Gastroesophageal sphincter (tissue), 4 donors: ENCODE measurements around the gene IER3. TPM values are rescaled to one million over a fixed set of nuclear protein-coding genes. Genes with fewer than 3 reads are reported as not detected.

Source experiments
- ATAC-seq: fragments of 150-250 bp; one replicate; pipeline ENCODE4 v1.9.1; 2016; ENCODE audit warnings: mild to moderate bottlenecking, moderate library complexity
- H3K27ac ChIP-seq, 4 donors: fragments of 200-600 bp; sonication (generic) in 3 of 4; 1 replicate in 3 of 4; 2 replicates in 1 of 4; pipeline ENCODE4 v1.5.1; 2016 to 2019
- H3K27me3 ChIP-seq: fragments of 200-600 bp; sonication (generic); one replicate; pipeline ENCODE4 v1.5.1; 2019
- H3K36me3 ChIP-seq, 2 donors: fragments of 200-600 bp; sonication (generic); one replicate each; pipeline ENCODE4 v1.5.1; 2019; ENCODE audit warnings: control low read depth in 1 of 2
- H3K4me1 ChIP-seq, 3 donors: fragments of 200-600 bp; sonication (generic); 1 replicate in 2 of 3; 2 replicates in 1 of 3; pipeline ENCODE4 v1.5.1; 2016 to 2019; ENCODE audit warnings: control low read depth in 2 of 3
- H3K4me3 ChIP-seq, 2 donors: fragments of 200-600 bp; sonication (generic); one replicate each; pipeline ENCODE4 v1.5.1; 2019; ENCODE audit warnings: mild to moderate bottlenecking in 1 of 2, moderate library complexity in 1 of 2
- H3K9me3 ChIP-seq, 3 donors: fragments of 200-600 bp; sonication (generic); one replicate each; pipeline ENCODE4 v1.5.1; 2017 to 2019; ENCODE audit warnings: control low read depth in 2 of 3
- EP300 ChIP-seq: sonication (generic); formaldehyde crosslinking; IDR thresholded peaks from one replicate; pipeline ENCODE4 v1.6.1; 2017; ENCODE audit warnings: antibody characterized with exemption, mild to moderate bottlenecking
- POLR2A ChIP-seq, 2 donors: fragments of 450-650 bp; IDR thresholded peaks; one replicate each; pipeline ENCODE4 v1.6.1; 2017; ENCODE audit warnings: antibody characterized with exemption in 2 of 2, mild to moderate bottlenecking in 2 of 2, moderate library complexity in 1 of 2
- POLR2AphosphoS5 ChIP-seq: sonication (generic); formaldehyde crosslinking; IDR thresholded peaks from one replicate; pipeline ENCODE4 v1.6.1; 2017; ENCODE audit warnings: antibody characterized with exemption
- WGBS, 2 donors: methylation state at CpG; one replicate each; pipeline ENCODE4 v1.1.5; 2018; ENCODE audit warnings: low coverage in 1 of 2; 5-methylcytosine and 5-hydroxymethylcytosine counted together
- total RNA-seq, 4 donors: library from RNA; depleted of rRNA; stranded (reverse); fragments of >200 nt; gene quantifications; one replicate each; pipeline ENCODE4 v1.1.0, GENCODE V29; 2016
- TF ChIP-seq, protein P1 (sequence below), 4 experiments: fragments of 200-600 bp in 2 of 4; fragments of 450-650 bp in 2 of 4; sonication (generic) in 1 of 4; IDR thresholded peaks; one replicate each; pipeline ENCODE4 v1.5.1; 2017 to 2019; ENCODE audit warnings: antibody characterized with exemption in 4 of 4, mild to moderate bottlenecking in 2 of 4, moderate library complexity in 2 of 4

Gene IER3, protein sequence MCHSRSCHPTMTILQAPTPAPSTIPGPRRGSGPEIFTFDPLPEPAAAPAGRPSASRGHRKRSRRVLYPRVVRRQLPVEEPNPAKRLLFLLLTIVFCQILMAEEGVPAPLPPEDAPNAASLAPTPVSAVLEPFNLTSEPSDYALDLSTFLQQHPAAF
- 10 to 100 TPM in 3 of 4 donors, 1 to 10 TPM in 1; 5.6 to 31.9 (median 11.3) TPM for total RNA-seq

DNA sequence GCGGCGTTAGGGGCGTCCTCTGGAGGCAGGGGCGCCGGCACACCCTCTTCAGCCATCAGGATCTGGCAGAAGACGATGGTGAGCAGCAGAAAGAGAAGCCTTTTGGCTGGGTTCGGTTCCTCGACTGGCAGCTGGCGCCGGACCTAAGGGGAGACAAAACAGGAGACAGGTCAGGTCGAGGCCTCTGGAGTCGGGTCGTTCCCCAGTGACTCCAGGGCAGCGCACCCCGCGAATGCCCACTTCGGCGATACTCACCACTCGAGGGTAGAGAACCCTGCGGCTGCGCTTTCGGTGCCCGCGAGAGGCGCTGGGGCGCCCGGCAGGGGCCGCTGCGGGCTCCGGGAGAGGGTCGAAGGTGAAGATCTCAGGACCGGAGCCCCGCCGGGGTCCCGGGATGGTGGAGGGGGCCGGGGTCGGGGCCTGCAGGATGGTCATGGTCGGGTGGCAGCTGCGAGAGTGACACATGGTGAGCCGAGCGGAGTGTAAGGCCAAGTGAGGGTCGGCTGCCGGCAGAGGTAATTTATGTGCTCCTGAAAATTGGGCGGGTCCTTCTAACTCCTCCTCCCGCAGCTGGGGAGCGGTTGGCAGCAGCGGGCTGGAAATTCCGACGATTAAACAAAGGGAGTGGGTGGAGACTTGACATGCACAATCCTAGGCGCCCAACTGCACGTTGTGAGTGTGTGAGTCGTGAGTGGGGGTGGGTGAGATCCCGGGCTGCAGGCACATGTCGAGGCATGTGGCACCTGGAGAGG is at the start of gene IER3:
TSS of gene IER3 (minus strand) at position 494 of the 752 bp plus-strand sequence. CDS start at position 465, 29 bp downstream.
- peak; percentile 42 for ATAC-seq
- H3K9me3 ChIP-seq, result no peaks in the 10 kb centered on the region
- no peaks in the 10 kb centered on the region for H3K27me3 ChIP-seq
- 0 to 1% methylated on average over 11 to 12 of the region's 54 CpGs for WGBS, 2 donors
- H3K27ac ChIP-seq, result peak within 1 kb of the TSS; percentile 84 to 96 (median 90)
- peaks cover 0 to 14% of the 10 kb centered on the region in 2 donors for H3K36me3 ChIP-seq
- peaks cover 0 to 54% (median 11%) of the 10 kb centered on the region in 3 donors for H3K4me1 ChIP-seq
- TF ChIP-seq, protein P1, sequence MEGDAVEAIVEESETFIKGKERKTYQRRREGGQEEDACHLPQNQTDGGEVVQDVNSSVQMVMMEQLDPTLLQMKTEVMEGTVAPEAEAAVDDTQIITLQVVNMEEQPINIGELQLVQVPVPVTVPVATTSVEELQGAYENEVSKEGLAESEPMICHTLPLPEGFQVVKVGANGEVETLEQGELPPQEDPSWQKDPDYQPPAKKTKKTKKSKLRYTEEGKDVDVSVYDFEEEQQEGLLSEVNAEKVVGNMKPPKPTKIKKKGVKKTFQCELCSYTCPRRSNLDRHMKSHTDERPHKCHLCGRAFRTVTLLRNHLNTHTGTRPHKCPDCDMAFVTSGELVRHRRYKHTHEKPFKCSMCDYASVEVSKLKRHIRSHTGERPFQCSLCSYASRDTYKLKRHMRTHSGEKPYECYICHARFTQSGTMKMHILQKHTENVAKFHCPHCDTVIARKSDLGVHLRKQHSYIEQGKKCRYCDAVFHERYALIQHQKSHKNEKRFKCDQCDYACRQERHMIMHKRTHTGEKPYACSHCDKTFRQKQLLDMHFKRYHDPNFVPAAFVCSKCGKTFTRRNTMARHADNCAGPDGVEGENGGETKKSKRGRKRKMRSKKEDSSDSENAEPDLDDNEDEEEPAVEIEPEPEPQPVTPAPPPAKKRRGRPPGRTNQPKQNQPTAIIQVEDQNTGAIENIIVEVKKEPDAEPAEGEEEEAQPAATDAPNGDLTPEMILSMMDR (IDR thresholded peaks at IDR 0.05), result peak in 3 of 4 experiments; percentile 72 to 87 (median 80)
- TF ChIP-seq POLR2AphosphoS5 (peak; percentile 93), EP300 (no peak), POLR2A (IDR thresholded peaks at IDR 0.05) (peak; percentile 78 to 84)
- peak within 1 kb of the TSS; percentile 86 to 92 for H3K4me3 ChIP-seq

DNA sequence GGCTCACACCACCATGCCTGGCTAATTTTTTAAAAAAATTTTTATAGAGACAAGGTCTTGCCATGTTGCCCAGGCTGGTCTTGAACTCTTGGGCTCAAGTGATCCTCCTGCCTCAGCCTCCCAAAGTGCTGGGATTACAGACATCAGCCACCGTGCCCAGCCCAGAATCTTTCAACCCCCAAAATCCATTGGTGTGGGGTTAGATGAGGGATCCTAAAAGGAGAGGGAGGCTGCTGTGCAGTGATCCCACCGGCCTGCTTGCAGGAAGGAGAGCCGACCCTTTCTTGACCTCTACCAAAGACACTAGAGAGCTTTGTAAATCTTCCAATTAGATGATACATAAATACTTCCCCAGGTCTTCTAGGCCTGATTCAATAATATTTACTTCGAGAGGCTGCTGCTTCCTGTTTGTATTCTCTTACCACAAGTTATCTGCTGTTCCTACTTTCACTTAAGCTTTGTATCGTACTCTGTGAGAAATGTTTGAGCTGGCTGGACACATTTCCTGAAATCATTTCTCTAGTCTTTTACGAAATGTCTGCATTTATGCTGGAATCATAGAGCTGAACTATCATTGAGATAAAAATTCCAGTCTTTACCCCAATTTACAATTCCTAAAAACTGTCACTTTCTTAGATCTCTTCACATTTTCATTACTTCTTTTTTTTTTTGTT is 49.3 kb upstream of the IER3 start:
- Histone ChIP-seq H3K9me3 (no peaks in the 10 kb centered on the region), H3K27me3 (no peaks in the 10 kb centered on the region), H3K36me3 (no peaks in the 10 kb centered on the region), H3K27ac (peak overlapping the region in 3 of 4 donors; percentile 58 to 66 (median 61)), H3K4me3 (no peak overlapping the region), H3K4me1 (peaks cover 0 to 6% (median 0%) of the 10 kb centered on the region in 3 donors)
- no peak for ATAC-seq
- TF ChIP-seq, protein P1 (IDR thresholded peaks at IDR 0.05), result no peak
- TF ChIP-seq POLR2AphosphoS5 (no peak), EP300 (no peak), POLR2A (IDR thresholded peaks at IDR 0.05) (no peak)
- WGBS, 2 donors, result 49 to 54% methylated on average over 5 to 6 of the region's 6 CpGs

DNA sequence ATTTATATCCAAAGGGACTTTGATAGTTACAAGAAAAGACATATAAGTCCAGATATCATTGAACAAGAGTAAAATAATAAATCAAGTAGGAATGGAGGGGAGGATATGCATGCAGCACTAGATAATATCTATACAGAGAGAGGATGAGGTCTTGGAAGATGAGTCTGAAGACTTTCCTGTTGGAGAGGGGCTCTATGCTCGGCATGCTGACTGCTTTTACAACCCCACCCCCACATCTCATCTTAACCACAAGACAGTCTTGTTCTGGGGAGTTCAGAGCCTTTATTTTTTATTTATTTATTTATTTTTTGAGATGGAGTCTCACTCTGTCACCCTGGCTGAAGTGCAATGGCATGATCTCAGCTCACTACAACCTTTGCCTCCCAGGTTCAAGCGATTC is 48.4 kb upstream of the IER3 start:
- no peaks in the 10 kb centered on the region for H3K36me3 ChIP-seq
- H3K27ac ChIP-seq, result no peak overlapping the region
- H3K9me3 ChIP-seq, result no peaks in the 10 kb centered on the region
- WGBS, 2 donors, result 82% methylated on average over 2 of the region's 2 CpGs; no CpG with 5 or more reads in 1 of the 2 donors
- no peak overlapping the region for H3K4me3 ChIP-seq
- ATAC-seq, result no peak
- no peaks in the 10 kb centered on the region for H3K27me3 ChIP-seq
- TF ChIP-seq, protein P1 (IDR thresholded peaks at IDR 0.05), result no peak
- TF ChIP-seq POLR2A (IDR thresholded peaks at IDR 0.05) (no peak), POLR2AphosphoS5 (no peak)
- H3K4me1 ChIP-seq, result peaks cover 0 to 11% (median 0%) of the 10 kb centered on the region in 3 donors

DNA sequence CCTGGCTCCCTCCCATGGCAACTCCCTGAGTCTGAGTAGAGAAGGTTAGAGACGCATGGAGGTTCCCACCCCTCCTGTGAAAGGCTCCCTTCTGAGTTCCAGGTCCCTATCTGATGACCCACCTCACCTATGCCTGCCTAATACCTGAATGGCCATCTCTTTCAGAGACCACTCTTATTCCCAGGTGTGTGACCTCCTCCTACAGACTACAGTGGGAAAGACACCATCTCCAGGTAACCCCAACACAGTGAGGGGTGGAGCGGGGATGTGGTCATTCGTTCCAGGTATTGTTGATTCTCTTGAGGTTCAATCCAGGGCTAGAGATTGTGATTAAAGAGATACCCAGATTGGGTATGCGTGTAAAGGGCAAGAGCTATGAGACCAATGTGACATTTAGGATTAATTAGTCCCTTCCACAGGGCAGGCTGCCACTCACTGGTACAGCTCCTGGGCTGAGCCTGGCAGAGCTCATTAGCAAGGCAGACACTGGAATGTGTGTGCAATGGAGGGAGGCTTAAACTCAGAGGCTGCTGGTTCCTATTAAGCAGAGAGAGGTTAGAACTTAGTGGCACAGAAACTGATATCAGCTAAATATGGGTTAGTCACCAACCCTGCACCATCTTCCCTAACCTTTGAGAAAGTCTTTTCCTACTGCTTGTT is 46.5 kb upstream of the IER3 start:
- Histone ChIP-seq H3K9me3 (no peaks in the 10 kb centered on the region), H3K27ac (no peak overlapping the region), H3K36me3 (no peaks in the 10 kb centered on the region), H3K4me3 (no peak overlapping the region), H3K27me3 (no peaks in the 10 kb centered on the region), H3K4me1 (peaks cover 0 to 11% (median 0%) of the 10 kb centered on the region in 3 donors)
- WGBS, 2 donors, result 93 to 95% methylated on average over 3 of the region's 4 CpGs
- TF ChIP-seq EP300, result no peak
- TF ChIP-seq POLR2AphosphoS5, result no peak
- TF ChIP-seq POLR2A (IDR thresholded peaks at IDR 0.05), result no peak
- TF ChIP-seq, protein P1 (IDR thresholded peaks at IDR 0.05), result no peak
- no peak for ATAC-seq
